Urinary bladder (tissue), 4 donors: Measurements from ENCODE around the gene ST6GALNAC3. TPM values are rescaled to one million over a fixed set of nuclear protein-coding genes. Genes with fewer than 3 reads are reported as not detected.

Experiments
- DNase-seq: peaks from one replicate; pipeline ENCODE4 v3.0.0-alpha.2; 2015; ENCODE audit errors: extremely low spot score
- H3K27ac ChIP-seq: one replicate; pipeline ENCODE4 v1.5.1; 2013; ENCODE audit warnings: low read depth, mild to moderate bottlenecking, moderate library complexity
- H3K36me3 ChIP-seq: one replicate; pipeline ENCODE4 v1.6.1; 2013; ENCODE audit warnings: mild to moderate bottlenecking, moderate library complexity; ENCODE audit not compliant: insufficient read depth
- H3K4me1 ChIP-seq: one replicate; pipeline ENCODE4 v1.6.1; 2013; ENCODE audit warnings: mild to moderate bottlenecking, moderate library complexity; ENCODE audit not compliant: insufficient read depth
- H3K4me3 ChIP-seq: one replicate; pipeline ENCODE4 v1.5.1; 2013; ENCODE audit warnings: low read depth, low read length
- WGBS: extraction: QIAGEN DNeasy Blood & Tissue Kit; methylation state at CpG from one replicate; pipeline ENCODE4 v1.1.7; 2013; 5-methylcytosine and 5-hydroxymethylcytosine counted together
- polyA plus RNA-seq: library from polyadenylated mRNA; stranded (reverse); fragments of 200-250 nt; gene quantifications from one replicate; pipeline ENCODE4 v1.2.3, GENCODE V29; 2013
- total RNA-seq: library from RNA; depleted of rRNA; stranded (reverse); fragments of >200 nt; gene quantifications from one replicate; pipeline ENCODE4 v1.2.3, GENCODE V29; 2014
- donor health status: healthy with polysubstance abuse.
- donor health status: healthy.

Gene ST6GALNAC3
- total and polyA plus RNA-seq, 2 donors, result 5.1 to 39.1 TPM

- no peak overlapping the region for H3K27ac ChIP-seq
- no peak for DNase-seq
- WGBS, result 80% methylated on average over 8 of the region's 8 CpGs
- no peaks in the 10 kb centered on the region for H3K4me1 ChIP-seq
- H3K4me3 ChIP-seq, result no peak overlapping the region
- H3K36me3 ChIP-seq, result no peaks in the 10 kb centered on the region
Measured at GRCh38 chr1:76177615-76178014, 103.1 kb downstream of the ST6GALNAC3 start.

GRCh38 chr1:76179219-76179698 lies 104.7 kb downstream of the ST6GALNAC3 start:
- Histone ChIP-seq H3K27ac (no peak overlapping the region), H3K4me1 (no peaks in the 10 kb centered on the region), H3K4me3 (no peak overlapping the region), H3K36me3 (no peaks in the 10 kb centered on the region)
- DNase-seq, result no peak

- no peaks in the 10 kb centered on the region for H3K36me3 ChIP-seq
- DNase-seq, result no peak
Measured at GRCh38 chr1:76185207-76185606, 110.7 kb downstream of the ST6GALNAC3 start.

GRCh38 chr1:76186554-76187170 lies 112.1 kb downstream of the ST6GALNAC3 start:
- Histone ChIP-seq H3K27ac (no peak overlapping the region), H3K4me1 (no peaks in the 10 kb centered on the region), H3K4me3 (no peak overlapping the region), H3K36me3 (no peaks in the 10 kb centered on the region)
- 89% methylated on average over 6 of the region's 6 CpGs for WGBS
- DNase-seq, result no peak

More at GRCh38 chr1:76185207-76185606, 110.7 kb downstream of the ST6GALNAC3 start:
- Histone ChIP-seq H3K27ac (no peak overlapping the region), H3K4me1 (no peaks in the 10 kb centered on the region), H3K4me3 (no peak overlapping the region)
- 79% methylated on average over 5 of the region's 5 CpGs for WGBS

GRCh38 chr1:76187436-76187835 lies 112.9 kb downstream of the ST6GALNAC3 start:
- no peak overlapping the region for H3K27ac ChIP-seq
- H3K36me3 ChIP-seq, result no peaks in the 10 kb centered on the region
- 91% methylated on average over 3 of the region's 3 CpGs for WGBS
- no peaks in the 10 kb centered on the region for H3K4me1 ChIP-seq
- DNase-seq, result no peak
- H3K4me3 ChIP-seq, result no peak overlapping the region

- Histone ChIP-seq H3K27ac (no peak overlapping the region), H3K36me3 (no peaks in the 10 kb centered on the region)
- WGBS, result 95% methylated on average over 2 of the region's 2 CpGs
Measured at GRCh38 chr1:76189310-76189709, 114.8 kb downstream of the ST6GALNAC3 start.

GRCh38 chr1:76190749-76191424 lies 116.3 kb downstream of the ST6GALNAC3 start:
- WGBS, result 79% methylated on average over 4 of the region's 4 CpGs
- no peak for DNase-seq
- H3K4me3 ChIP-seq, result no peak overlapping the region

More at GRCh38 chr1:76189310-76189709, 114.8 kb downstream of the ST6GALNAC3 start:
- Histone ChIP-seq H3K4me1 (no peaks in the 10 kb centered on the region), H3K4me3 (no peak overlapping the region)
- no peak for DNase-seq

GRCh38 chr1:76191561-76191960 lies 117.0 kb downstream of the ST6GALNAC3 start:
- Histone ChIP-seq H3K27ac (no peak overlapping the region), H3K4me3 (no peak overlapping the region), H3K4me1 (no peaks in the 10 kb centered on the region), H3K36me3 (no peaks in the 10 kb centered on the region)
- WGBS, result 97% methylated on average over 2 of the region's 2 CpGs
- no peak for DNase-seq

More at GRCh38 chr1:76190749-76191424, 116.3 kb downstream of the ST6GALNAC3 start:
- no peaks in the 10 kb centered on the region for H3K4me1 ChIP-seq
- H3K27ac ChIP-seq, result no peak overlapping the region
- H3K36me3 ChIP-seq, result no peaks in the 10 kb centered on the region

DNA sequence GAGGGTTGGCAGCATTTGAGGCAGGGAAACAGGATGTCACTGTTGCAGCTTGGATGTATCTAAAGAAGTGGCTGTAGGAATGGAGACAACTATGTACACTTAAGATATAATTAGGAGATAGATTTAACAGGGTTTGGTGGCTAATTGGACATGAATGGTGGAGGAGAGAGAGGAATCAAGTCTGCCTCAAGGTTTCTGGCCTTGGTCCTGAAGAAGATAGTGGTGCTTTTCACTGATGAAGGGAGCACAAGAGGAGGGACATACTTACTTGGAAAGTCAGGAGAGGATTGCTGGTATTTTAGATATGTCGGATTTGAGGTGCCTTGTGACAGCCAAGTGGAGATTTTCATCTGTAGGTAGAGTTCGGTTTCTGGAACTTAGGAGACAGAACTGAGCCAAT lies 123.9 kb downstream of the ST6GALNAC3 start:
- Histone ChIP-seq H3K27ac (no peak overlapping the region), H3K36me3 (no peaks in the 10 kb centered on the region), H3K4me1 (no peaks in the 10 kb centered on the region), H3K4me3 (no peak overlapping the region)
- 95% methylated on average over 2 of the region's 2 CpGs for WGBS
- no peak for DNase-seq

GRCh38 chr1:76202670-76203069 lies 128.1 kb downstream of the ST6GALNAC3 start:
- DNase-seq, result no peak
- Histone ChIP-seq H3K4me1 (no peaks in the 10 kb centered on the region), H3K4me3 (no peak overlapping the region), H3K36me3 (no peaks in the 10 kb centered on the region), H3K27ac (no peak overlapping the region)
- WGBS, result 94% methylated on average over 2 of the region's 2 CpGs

- Histone ChIP-seq H3K36me3 (no peaks in the 10 kb centered on the region), H3K4me1 (no peaks in the 10 kb centered on the region), H3K4me3 (no peak overlapping the region), H3K27ac (no peak overlapping the region)
- no peak for DNase-seq
- 73% methylated on average over 3 of the region's 3 CpGs for WGBS
Measured at GRCh38 chr1:76203127-76203526, 128.6 kb downstream of the ST6GALNAC3 start.

DNA sequence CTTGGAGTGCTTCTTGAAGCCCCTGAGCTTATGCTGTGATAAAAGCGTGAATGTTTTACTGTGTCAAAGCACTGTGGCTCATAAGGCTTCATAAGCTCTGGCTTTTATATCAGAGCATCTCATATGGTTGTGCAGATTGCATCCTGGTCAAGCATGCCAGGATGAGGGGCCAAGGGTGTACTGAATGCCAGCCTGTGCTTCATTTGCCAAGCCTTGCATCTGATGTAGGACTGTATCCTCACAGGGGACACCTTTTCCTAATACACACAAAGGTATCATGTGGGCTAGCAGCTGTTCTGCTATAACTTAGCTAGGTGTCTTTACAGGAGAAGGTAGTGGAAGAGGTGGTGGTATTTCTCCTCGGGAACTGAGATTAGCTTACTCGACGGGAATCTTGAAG lies 134.7 kb downstream of the ST6GALNAC3 start:
- no peak for DNase-seq
- Histone ChIP-seq H3K4me1 (no peaks in the 10 kb centered on the region), H3K4me3 (no peak overlapping the region), H3K27ac (no peak overlapping the region), H3K36me3 (no peaks in the 10 kb centered on the region)
- WGBS, result 84% methylated on average over 4 of the region's 4 CpGs

- WGBS, result 60% methylated on average over 3 of the region's 3 CpGs
- H3K4me1 ChIP-seq, result no peaks in the 10 kb centered on the region
- no peak overlapping the region for H3K27ac ChIP-seq
- no peak overlapping the region for H3K4me3 ChIP-seq
- DNase-seq, result no peak
- no peaks in the 10 kb centered on the region for H3K36me3 ChIP-seq
Measured at GRCh38 chr1:76209648-76210047, 135.1 kb downstream of the ST6GALNAC3 start.

- Histone ChIP-seq H3K4me1 (no peaks in the 10 kb centered on the region), H3K4me3 (no peak overlapping the region), H3K27ac (no peak overlapping the region), H3K36me3 (no peaks in the 10 kb centered on the region)
- DNase-seq, result no peak
Measured at GRCh38 chr1:76210160-76210559, 135.6 kb downstream of the ST6GALNAC3 start.
